Neural cell (in vitro differentiated cells): Measurements from ENCODE around the gene SLC9A3.

ENCODE experiments used
- EZH2 ChIP-seq: fragments of 200-600, 300-800 bp; shearing (Covaris generic), sonication (generic); IDR thresholded peaks from 2 replicates; pipeline ENCODE4 v1.6.1; 2014; ENCODE audit warnings: antibody characterized with exemption, low read length, borderline replicate concordance, mild to moderate bottlenecking; ENCODE audit not compliant: insufficient read depth, poor library complexity, severe bottlenecking
- MXI1 ChIP-seq: fragments of 450-650 bp; conservative IDR thresholded peaks from 2 replicates; pipeline ENCODE4 v1.6.1; 2014; ENCODE audit warnings: antibody characterized with exemption, mild to moderate bottlenecking; ENCODE audit not compliant: poor library complexity, severe bottlenecking
- RAD21 ChIP-seq: fragments of 450-650 bp; conservative IDR thresholded peaks from 2 replicates; pipeline ENCODE4 v1.6.1; 2014; ENCODE audit warnings: antibody characterized with exemption, mild to moderate bottlenecking, moderate library complexity
- TF ChIP-seq, protein P1 (sequence below): fragments of 450-650 bp; IDR thresholded peaks from 2 replicates; pipeline ENCODE4 v1.5.1; 2014; ENCODE audit warnings: antibody characterized with exemption, mild to moderate bottlenecking, moderate library complexity; ENCODE audit not compliant: poor library complexity, severe bottlenecking

DNA sequence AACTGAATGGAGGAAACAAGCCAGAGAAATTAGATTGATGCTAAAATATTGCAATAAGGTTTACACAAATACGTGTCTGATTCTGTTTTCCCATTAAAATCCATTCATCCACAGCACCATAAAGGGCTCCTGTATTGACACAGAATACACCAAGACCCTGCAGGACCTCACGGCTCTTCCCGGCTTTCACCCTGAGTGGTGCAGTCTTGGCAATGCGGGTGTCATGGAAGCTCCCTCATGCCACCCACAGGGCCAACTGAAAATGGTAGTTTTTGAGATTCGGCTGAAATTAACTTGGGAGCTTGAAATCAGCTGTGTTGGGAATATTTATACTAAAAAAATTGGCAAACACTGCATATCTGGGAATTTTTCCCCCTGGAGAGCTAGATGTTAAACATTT is 98.5 kb downstream of the SLC9A3 start:
- TF ChIP-seq, protein P1, sequence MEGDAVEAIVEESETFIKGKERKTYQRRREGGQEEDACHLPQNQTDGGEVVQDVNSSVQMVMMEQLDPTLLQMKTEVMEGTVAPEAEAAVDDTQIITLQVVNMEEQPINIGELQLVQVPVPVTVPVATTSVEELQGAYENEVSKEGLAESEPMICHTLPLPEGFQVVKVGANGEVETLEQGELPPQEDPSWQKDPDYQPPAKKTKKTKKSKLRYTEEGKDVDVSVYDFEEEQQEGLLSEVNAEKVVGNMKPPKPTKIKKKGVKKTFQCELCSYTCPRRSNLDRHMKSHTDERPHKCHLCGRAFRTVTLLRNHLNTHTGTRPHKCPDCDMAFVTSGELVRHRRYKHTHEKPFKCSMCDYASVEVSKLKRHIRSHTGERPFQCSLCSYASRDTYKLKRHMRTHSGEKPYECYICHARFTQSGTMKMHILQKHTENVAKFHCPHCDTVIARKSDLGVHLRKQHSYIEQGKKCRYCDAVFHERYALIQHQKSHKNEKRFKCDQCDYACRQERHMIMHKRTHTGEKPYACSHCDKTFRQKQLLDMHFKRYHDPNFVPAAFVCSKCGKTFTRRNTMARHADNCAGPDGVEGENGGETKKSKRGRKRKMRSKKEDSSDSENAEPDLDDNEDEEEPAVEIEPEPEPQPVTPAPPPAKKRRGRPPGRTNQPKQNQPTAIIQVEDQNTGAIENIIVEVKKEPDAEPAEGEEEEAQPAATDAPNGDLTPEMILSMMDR = no peak
- no peak for TF ChIP-seq MXI1
- no peak for TF ChIP-seq RAD21
- TF ChIP-seq EZH2 = no peak
